Activated naive CD8-positive, alpha-beta T cell treated with anti-CD3 and anti-CD28 coated beads, Interleukin-2, amount 50 U/mL, for 16 hours (primary cell): ENCODE results near the gene FAM124A.
"Not testable (repeated sequence)": the region's sequence is repeated elsewhere in the genome, so short reads cannot be mapped to it uniquely, and the experiment has no call there.

Source experiments
- DNase-seq: peaks from one replicate; pipeline ENCODE4 v3.0.0-alpha.2; 2020; ENCODE audit warnings: low read depth, low spot score

FAM124A gene

GRCh38 chr13:51269039-51269438, 46.8 kb downstream of the FAM124A start:
- DNase-seq = no peak

GRCh38 chr13:51270623-51271415, 48.6 kb downstream of the FAM124A start:
- DNase-seq = no peak

- DNase-seq = no peak
Measured at GRCh38 chr13:51271528-51272085, 49.4 kb downstream of the FAM124A start.

GRCh38 chr13:51275101-51275500, 52.9 kb downstream of the FAM124A start:
- no peak for DNase-seq

- DNase-seq = no peak
Measured at GRCh38 chr13:51276636-51277035, 54.4 kb downstream of the FAM124A start.

- no peak for DNase-seq
Measured at GRCh38 chr13:51277928-51278327, 55.7 kb downstream of the FAM124A start.

- DNase-seq = no peak
Measured at GRCh38 chr13:51278426-51279130, 56.4 kb downstream of the FAM124A start.

- DNase-seq = no peak
Measured at GRCh38 chr13:51280379-51280940, 58.3 kb downstream of the FAM124A start.

GRCh38 chr13:51282322-51282721, 60.1 kb downstream of the FAM124A start:
- DNase-seq = no peak

- not testable (repeated sequence) for DNase-seq
Measured at GRCh38 chr13:51282923-51283322, 60.7 kb downstream of the FAM124A start.

- no peak for DNase-seq
Measured at GRCh38 chr13:51283371-51283770, 61.2 kb downstream of the FAM124A start.

- DNase-seq = no peak
Measured at GRCh38 chr13:51284339-51284738, 62.1 kb downstream of the FAM124A start.

- DNase-seq = peak; percentile 44
Measured at GRCh38 chr13:51286135-51287002, 64.2 kb downstream of the FAM124A start.

GRCh38 chr13:51287758-51288157, 65.6 kb downstream of the FAM124A start:
- no peak for DNase-seq

GRCh38 chr13:51288254-51288653, 66.1 kb downstream of the FAM124A start:
- not testable (repeated sequence) for DNase-seq

GRCh38 chr13:51291341-51291740, 69.1 kb downstream of the FAM124A start:
- DNase-seq = no peak

- no peak for DNase-seq
Measured at GRCh38 chr13:51292000-51292565, 69.9 kb downstream of the FAM124A start.

- no peak for DNase-seq
Measured at GRCh38 chr13:51297556-51297955, 75.4 kb downstream of the FAM124A start.

GRCh38 chr13:51298812-51299211, 76.6 kb downstream of the FAM124A start:
- DNase-seq = no peak

- DNase-seq = no peak
Measured at GRCh38 chr13:51303063-51303552, 80.9 kb downstream of the FAM124A start.

- no peak for DNase-seq
Measured at GRCh38 chr13:51303882-51304281, 81.7 kb downstream of the FAM124A start.
